Activated T-helper 17 cell treated with anti-CD3 and anti-CD28 coated beads, Interleukin-2, amount 50 U/mL, for 72 hours (primary cell): ENCODE data around the gene RGS12. TPM values are rescaled to one million over a fixed set of nuclear protein-coding genes. Genes with fewer than 3 reads are reported as not detected.
A peak's percentile ranks its signal among the peaks of the same experiment; 100 is the strongest.

Source experiments
- ATAC-seq: fragments of 150-1000 bp; cut with Tn5 transposase; replicated peaks from 2 replicates; pipeline ENCODE4 v1.10.0; 2021; ENCODE audit warnings: mild to moderate bottlenecking, moderate library complexity
- H3K27ac Mint-ChIP-seq: one replicate; pipeline ENCODE4 v1.8.0; 2022; ENCODE audit warnings: mixed read lengths
- H3K27me3 Mint-ChIP-seq: one replicate; pipeline ENCODE4 v1.8.0; 2022; ENCODE audit warnings: mixed read lengths
- H3K36me3 Mint-ChIP-seq: one replicate; pipeline ENCODE4 v1.8.0; 2022; ENCODE audit warnings: low read depth, mild to moderate bottlenecking, mixed read lengths
- H3K4me1 Mint-ChIP-seq: one replicate; pipeline ENCODE4 v1.8.0; 2022; ENCODE audit warnings: mixed read lengths
- H3K4me3 Mint-ChIP-seq: one replicate; pipeline ENCODE4 v1.8.0; 2022; ENCODE audit warnings: mild to moderate bottlenecking, mixed read lengths
- H3K9me3 Mint-ChIP-seq: one replicate; pipeline ENCODE4 v1.8.0; 2022; ENCODE audit warnings: mixed read lengths
- total RNA-seq, 2 donors: library from RNA; stranded (reverse); gene quantifications; one replicate each; pipeline ENCODE4 v1.2.3, GENCODE V29; 2022

Gene RGS12
- total RNA-seq, 2 donors from 2014 or later = 9.2 to 10.6 TPM

GRCh38 chr4:3340700-3341083 is 47.9 kb downstream of the RGS12 start:
- H3K27ac Mint-ChIP-seq = no peak overlapping the region
- H3K4me1 Mint-ChIP-seq = no peaks in the 10 kb centered on the region
- no peaks in the 10 kb centered on the region for H3K36me3 Mint-ChIP-seq
- H3K9me3 Mint-ChIP-seq = no peaks in the 10 kb centered on the region
- H3K27me3 Mint-ChIP-seq = no peaks in the 10 kb centered on the region
- no peak overlapping the region for H3K4me3 Mint-ChIP-seq
- ATAC-seq = no peak

- Mint-ChIP-seq H3K4me1 (no peaks in the 10 kb centered on the region), H3K9me3 (no peaks in the 10 kb centered on the region), H3K27me3 (no peaks in the 10 kb centered on the region), H3K4me3 (no peak overlapping the region), H3K27ac (no peak overlapping the region), H3K36me3 (no peaks in the 10 kb centered on the region)
- no peak for ATAC-seq
Observed at GRCh38 chr4:3341760-3342159, 48.9 kb downstream of the RGS12 start.

- no peaks in the 10 kb centered on the region for H3K27me3 Mint-ChIP-seq
- no peaks in the 10 kb centered on the region for H3K9me3 Mint-ChIP-seq
- peak; percentile 39 for ATAC-seq
- no peak overlapping the region for H3K27ac Mint-ChIP-seq
- no peaks in the 10 kb centered on the region for H3K36me3 Mint-ChIP-seq
- H3K4me1 Mint-ChIP-seq = no peaks in the 10 kb centered on the region
- no peak overlapping the region for H3K4me3 Mint-ChIP-seq
Observed at GRCh38 chr4:3342182-3342854, 49.5 kb downstream of the RGS12 start.

Other genes with a start within 250 kb of the RGS12 start
- not detected for gene HTT-AS, start 218.5 kb upstream of the RGS12 start, total RNA-seq
- 10 to 100 TPM; 58.2 to 63.4 TPM for gene HTT, start 218.3 kb upstream of the RGS12 start, total RNA-seq
- 1 to 10 TPM; 1.1 to 1.2 TPM for gene MSANTD1, start 43.9 kb upstream of the RGS12 start, total RNA-seq
- gene HGFAC, start 148.9 kb downstream of the RGS12 start, total RNA-seq = not detected
- gene DOK7, start 170.3 kb downstream of the RGS12 start, total RNA-seq = not detected
- 10 to 100 TPM; 46.9 to 67.5 TPM for gene LRPAP1, start 239.4 kb downstream of the RGS12 start, total RNA-seq